ENCODE measurements around the gene PIGH.

Gene PIGH, protein sequence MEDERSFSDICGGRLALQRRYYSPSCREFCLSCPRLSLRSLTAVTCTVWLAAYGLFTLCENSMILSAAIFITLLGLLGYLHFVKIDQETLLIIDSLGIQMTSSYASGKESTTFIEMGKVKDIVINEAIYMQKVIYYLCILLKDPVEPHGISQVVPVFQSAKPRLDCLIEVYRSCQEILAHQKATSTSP

DNA sequence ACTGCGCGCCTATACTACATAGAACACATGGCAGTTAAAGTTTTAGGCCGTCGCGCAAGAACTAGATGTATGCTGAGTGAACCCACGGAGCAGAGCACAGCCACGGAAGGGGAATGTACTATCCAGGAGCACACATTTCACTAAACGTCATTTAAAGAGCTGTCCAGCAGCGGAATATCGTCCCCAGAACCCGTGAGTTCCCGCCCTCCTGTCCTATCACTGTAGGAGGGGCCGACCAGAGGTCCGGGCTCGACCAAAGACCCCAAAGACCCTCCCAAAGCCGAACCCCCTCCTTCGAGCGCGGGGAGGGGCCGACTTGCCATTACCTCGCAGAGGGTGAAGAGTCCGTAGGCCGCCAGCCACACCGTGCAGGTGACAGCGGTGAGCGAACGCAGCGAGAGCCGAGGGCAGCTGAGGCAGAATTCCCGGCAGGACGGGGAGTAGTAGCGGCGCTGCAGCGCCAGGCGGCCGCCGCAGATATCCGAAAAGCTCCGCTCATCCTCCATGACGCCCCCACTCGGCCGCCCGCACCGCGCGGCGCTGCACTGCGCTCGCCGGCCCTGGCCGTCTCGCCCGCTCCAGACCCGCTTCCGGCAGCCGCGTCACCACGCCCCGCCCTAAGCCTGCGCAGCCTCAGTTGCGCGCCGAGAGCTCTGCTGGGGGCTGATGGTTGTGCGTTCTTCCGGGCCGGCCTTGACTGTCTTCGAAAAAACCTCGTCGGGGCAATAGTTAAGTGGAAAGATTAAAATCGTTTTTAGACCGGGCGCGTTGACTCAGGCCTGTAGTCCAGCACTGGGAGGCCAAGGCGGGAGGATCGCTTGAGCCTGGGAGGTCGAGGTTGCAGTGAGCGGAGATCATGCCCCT is at the start of gene PIGH:
TSS of gene PIGH (minus strand) at position 571 of the 864 bp plus-strand sequence. CDS start at position 506, 65 bp downstream.
- Histone ChIP-seq H3K4me1 (ENCODE audit: control insufficient read depth, insufficient read depth, low read length) (peaks cover 9% of the 10 kb centered on the region), H3K36me3 (ENCODE audit: control insufficient read depth, insufficient read depth, low read length) (no peaks in the 10 kb centered on the region), H3K27me3 (ENCODE audit: control insufficient read depth, insufficient read depth, low read length) (no peaks in the 10 kb centered on the region), H3K9me3 (ENCODE audit: control insufficient read depth, low read length) (no peaks in the 10 kb centered on the region), H3K4me3 (ENCODE audit: low read length) (peak within 1 kb of the TSS; percentile 75), H3K9ac (ENCODE audit: low read length) (peak within 1 kb of the TSS; percentile 81)

DNA sequence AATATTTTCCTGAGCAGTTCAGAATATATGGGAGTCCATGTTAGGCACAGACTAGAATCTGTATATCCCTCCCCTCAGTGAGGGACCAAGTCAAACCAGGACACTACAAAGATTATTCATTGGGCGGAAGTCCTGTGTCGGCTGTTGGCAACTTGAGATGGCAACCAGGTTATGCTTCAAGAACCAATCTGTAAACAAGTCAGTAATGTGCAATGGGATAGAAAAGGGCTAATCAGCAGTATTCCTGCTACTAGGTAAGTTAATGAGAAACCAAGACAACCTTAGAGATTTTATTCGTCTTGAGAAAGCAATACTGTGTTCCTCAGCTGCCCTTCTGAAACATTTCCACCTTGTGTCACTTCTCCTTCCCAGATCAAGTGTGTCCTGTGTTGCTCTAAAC is 46.1 kb upstream of the PIGH start:
- no peaks in the 10 kb centered on the region for H3K9me3 ChIP-seq (ENCODE audit: control insufficient read depth, low read length)
- H3K36me3 ChIP-seq (ENCODE audit: control insufficient read depth, insufficient read depth, low read length), result no peaks in the 10 kb centered on the region
- no peak overlapping the region for H3K4me3 ChIP-seq (ENCODE audit: low read length)
- no peak overlapping the region for H3K9ac ChIP-seq (ENCODE audit: low read length)
- no peaks in the 10 kb centered on the region for H3K27me3 ChIP-seq (ENCODE audit: control insufficient read depth, insufficient read depth, low read length)
- no peaks in the 10 kb centered on the region for H3K4me1 ChIP-seq (ENCODE audit: control insufficient read depth, insufficient read depth, low read length)

DNA sequence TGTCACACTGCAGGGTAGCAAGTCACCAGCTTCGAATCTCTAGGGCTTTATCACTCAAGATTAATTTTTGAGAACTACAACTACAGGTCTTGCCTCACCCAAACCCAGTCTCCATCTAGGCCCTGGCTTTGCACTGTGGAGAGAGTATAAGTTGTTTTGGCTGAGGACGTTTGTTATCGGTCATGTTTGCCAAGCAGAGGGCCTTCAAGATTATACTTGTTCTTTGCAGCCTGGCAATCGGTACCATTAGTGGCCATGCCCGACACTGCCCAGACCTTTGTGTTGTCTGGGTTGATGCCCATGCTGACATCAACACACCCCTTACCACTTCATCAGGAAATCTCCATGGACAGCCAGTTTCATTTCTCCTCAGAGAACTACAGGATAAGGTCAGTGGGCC is 45.3 kb upstream of the PIGH start:
- Histone ChIP-seq H3K4me1 (ENCODE audit: control insufficient read depth, insufficient read depth, low read length) (no peaks in the 10 kb centered on the region), H3K36me3 (ENCODE audit: control insufficient read depth, insufficient read depth, low read length) (no peaks in the 10 kb centered on the region), H3K27me3 (ENCODE audit: control insufficient read depth, insufficient read depth, low read length) (no peaks in the 10 kb centered on the region), H3K9me3 (ENCODE audit: control insufficient read depth, low read length) (no peaks in the 10 kb centered on the region), H3K9ac (ENCODE audit: low read length) (no peak overlapping the region), H3K4me3 (ENCODE audit: low read length) (no peak overlapping the region)

DNA sequence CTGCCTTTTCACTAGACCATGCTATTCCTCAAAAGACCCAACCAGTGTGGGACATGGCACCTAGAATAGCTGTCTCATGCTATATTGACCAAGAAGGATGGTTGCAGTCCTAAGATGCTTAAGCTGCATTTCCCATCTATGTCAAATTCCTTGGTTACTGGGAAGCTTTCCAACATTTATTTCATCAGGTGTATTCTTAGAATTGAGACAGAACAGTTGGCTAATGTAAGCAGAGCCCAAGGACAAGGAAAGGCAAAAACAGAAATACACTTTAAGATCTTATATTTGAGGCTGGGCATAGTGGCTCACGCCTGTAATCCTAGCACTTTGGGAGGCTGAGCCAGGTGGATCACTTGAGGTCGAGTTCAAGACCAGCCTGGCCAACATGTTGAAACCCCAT is 44.4 kb upstream of the PIGH start:
- no peaks in the 10 kb centered on the region for H3K9me3 ChIP-seq (ENCODE audit: control insufficient read depth, low read length)
- H3K4me3 ChIP-seq (ENCODE audit: low read length), result no peak overlapping the region
- H3K27me3 ChIP-seq (ENCODE audit: control insufficient read depth, insufficient read depth, low read length), result no peaks in the 10 kb centered on the region
- no peak overlapping the region for H3K9ac ChIP-seq (ENCODE audit: low read length)
- no peaks in the 10 kb centered on the region for H3K4me1 ChIP-seq (ENCODE audit: control insufficient read depth, insufficient read depth, low read length)
- no peaks in the 10 kb centered on the region for H3K36me3 ChIP-seq (ENCODE audit: control insufficient read depth, insufficient read depth, low read length)

DNA sequence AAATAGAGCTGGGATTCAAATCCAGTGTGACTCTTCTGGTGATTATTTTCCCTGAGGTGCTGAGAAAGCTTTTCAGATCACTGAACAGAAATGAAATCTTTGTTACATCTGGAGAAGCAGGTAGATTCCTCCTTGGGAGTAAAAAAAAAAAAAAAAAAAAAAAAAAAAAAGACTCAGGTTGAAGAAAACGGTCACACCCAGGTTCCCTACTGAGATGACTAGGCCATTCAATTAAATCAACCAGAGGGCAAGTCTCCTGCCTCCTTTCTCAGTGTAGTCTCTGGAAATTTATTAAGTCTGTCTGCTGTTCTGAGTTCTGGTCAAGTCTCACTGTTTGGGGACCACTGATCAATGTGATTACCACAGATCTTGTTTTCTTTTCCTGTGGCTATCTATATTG is 43.6 kb upstream of the PIGH start:
- Histone ChIP-seq H3K4me1 (ENCODE audit: control insufficient read depth, insufficient read depth, low read length) (no peaks in the 10 kb centered on the region), H3K4me3 (ENCODE audit: low read length) (no peak overlapping the region), H3K27me3 (ENCODE audit: control insufficient read depth, insufficient read depth, low read length) (no peaks in the 10 kb centered on the region), H3K9me3 (ENCODE audit: control insufficient read depth, low read length) (no peaks in the 10 kb centered on the region), H3K36me3 (ENCODE audit: control insufficient read depth, insufficient read depth, low read length) (no peaks in the 10 kb centered on the region), H3K9ac (ENCODE audit: low read length) (no peak overlapping the region)

DNA sequence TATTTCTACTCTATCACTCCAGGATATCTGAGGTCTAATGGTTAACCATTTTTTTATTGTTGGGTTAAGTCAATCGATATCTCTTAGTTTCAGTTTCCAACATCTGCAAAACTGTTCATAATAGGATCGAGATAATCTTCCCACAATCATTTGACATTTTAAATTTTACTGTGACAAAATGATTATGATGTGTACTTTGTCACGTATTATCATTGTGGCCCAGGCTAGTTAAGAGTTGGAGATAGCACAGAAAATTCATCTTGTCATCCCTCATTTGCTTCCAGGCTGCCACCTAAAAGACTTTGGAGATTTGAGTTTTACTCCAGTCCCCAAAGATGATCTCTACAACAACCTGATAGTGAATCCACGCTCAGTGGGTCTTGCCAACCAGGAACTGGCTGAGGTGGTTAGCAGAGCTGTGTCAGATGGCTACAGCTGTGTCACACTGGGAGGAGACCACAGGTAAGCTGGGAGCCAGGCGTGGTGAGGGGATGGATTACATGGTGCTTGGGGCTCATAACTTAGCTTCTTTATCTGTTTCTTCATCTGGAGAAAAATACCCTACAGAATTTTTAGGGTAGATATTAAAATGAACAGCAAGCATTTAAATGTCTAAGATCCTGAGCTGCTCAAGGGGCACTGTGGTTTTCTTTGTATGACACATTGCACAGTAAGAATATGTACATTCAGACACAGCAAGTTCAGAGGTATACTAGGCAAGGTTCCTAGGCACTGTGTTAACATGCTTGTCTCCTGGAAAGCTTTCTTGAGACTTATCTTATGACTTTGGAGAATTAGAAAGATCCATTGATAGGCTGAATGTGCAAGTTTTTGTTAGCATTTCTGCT is 42.1 kb upstream of the PIGH start:
- Histone ChIP-seq H3K27me3 (ENCODE audit: control insufficient read depth, insufficient read depth, low read length) (no peaks in the 10 kb centered on the region), H3K36me3 (ENCODE audit: control insufficient read depth, insufficient read depth, low read length) (no peaks in the 10 kb centered on the region), H3K9ac (ENCODE audit: low read length) (no peak overlapping the region), H3K4me1 (ENCODE audit: control insufficient read depth, insufficient read depth, low read length) (no peaks in the 10 kb centered on the region), H3K9me3 (ENCODE audit: control insufficient read depth, low read length) (no peaks in the 10 kb centered on the region), H3K4me3 (ENCODE audit: low read length) (no peak overlapping the region)

DNA sequence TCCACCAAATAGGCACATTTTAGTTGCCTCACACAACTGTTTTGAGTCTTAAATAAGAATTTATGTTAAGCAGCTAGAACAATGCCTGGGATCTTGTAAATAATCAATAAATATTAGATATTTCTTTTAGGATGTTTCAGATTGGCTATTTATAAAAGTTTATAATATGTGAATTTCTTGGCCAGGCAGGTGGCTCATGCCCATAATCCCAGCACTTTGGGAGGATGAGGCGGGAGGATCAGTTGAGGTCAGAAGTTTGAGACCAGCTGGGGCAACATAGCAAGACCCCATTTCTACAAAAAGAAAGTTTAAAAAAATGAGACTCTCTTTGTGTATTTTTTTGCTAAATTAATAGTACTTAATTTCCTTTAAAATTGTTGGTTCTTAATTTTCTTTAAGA is 41.4 kb upstream of the PIGH start:
- Histone ChIP-seq H3K4me3 (ENCODE audit: low read length) (no peak overlapping the region), H3K9ac (ENCODE audit: low read length) (no peak overlapping the region), H3K27me3 (ENCODE audit: control insufficient read depth, insufficient read depth, low read length) (no peaks in the 10 kb centered on the region), H3K9me3 (ENCODE audit: control insufficient read depth, low read length) (no peaks in the 10 kb centered on the region), H3K36me3 (ENCODE audit: control insufficient read depth, insufficient read depth, low read length) (no peaks in the 10 kb centered on the region), H3K4me1 (ENCODE audit: control insufficient read depth, insufficient read depth, low read length) (no peaks in the 10 kb centered on the region)

DNA sequence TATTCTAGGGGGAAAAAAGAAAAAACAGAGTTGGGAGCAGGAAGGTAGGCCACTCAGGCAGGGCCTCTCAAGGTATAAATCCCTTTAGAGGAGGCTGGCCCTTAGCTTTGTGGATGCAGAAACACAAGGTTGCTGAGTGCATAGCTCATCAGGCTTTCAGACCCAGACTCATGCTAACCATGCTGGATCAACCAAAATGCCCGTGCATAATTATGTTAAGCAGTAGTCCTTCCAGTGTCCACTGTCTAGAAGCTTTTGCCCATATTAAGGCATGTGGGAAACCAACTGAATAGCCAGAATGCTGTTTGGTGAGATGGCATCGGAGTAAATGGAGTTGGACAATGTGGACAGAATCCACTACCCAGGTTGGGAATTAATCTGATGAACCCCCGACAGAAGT is 38.6 kb upstream of the PIGH start:
- Histone ChIP-seq H3K9ac (ENCODE audit: low read length) (no peak overlapping the region), H3K4me3 (ENCODE audit: low read length) (no peak overlapping the region), H3K36me3 (ENCODE audit: control insufficient read depth, insufficient read depth, low read length) (no peaks in the 10 kb centered on the region), H3K27me3 (ENCODE audit: control insufficient read depth, insufficient read depth, low read length) (peaks cover 4% of the 10 kb centered on the region), H3K9me3 (ENCODE audit: control insufficient read depth, low read length) (no peaks in the 10 kb centered on the region), H3K4me1 (ENCODE audit: control insufficient read depth, insufficient read depth, low read length) (no peaks in the 10 kb centered on the region)

DNA sequence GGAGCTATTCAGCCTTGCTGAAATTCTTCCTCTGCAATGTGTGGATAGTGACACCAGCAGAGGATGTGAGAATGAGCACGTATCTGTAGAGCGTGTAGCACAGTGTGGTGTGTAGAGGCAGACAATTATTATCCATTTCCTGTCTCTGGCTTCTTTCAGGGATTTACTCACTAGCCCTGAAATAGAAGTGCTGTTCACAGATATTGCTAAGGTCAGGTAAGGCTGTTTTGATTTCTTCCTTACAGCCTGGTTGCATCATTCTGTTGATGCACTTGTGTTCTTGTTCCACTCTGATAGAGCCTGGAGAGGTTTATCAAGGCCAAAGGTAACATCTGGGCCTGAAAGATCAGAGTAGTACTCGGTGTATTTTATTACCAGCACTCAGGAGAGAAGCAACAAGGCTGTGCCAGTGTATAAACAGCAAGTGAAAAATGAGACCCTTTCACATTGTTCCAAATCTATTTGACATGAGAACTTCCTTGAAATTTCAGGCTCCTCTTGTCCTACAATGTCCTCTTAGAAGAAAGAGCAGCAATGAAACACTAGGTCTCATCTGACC is 36.4 kb upstream of the PIGH start:
- H3K27me3 ChIP-seq (ENCODE audit: control insufficient read depth, insufficient read depth, low read length), result peaks cover 4% of the 10 kb centered on the region
- no peak overlapping the region for H3K4me3 ChIP-seq (ENCODE audit: low read length)
- no peaks in the 10 kb centered on the region for H3K4me1 ChIP-seq (ENCODE audit: control insufficient read depth, insufficient read depth, low read length)
- H3K9ac ChIP-seq (ENCODE audit: low read length), result no peak overlapping the region
- H3K9me3 ChIP-seq (ENCODE audit: control insufficient read depth, low read length), result no peaks in the 10 kb centered on the region
- no peaks in the 10 kb centered on the region for H3K36me3 ChIP-seq (ENCODE audit: control insufficient read depth, insufficient read depth, low read length)

DNA sequence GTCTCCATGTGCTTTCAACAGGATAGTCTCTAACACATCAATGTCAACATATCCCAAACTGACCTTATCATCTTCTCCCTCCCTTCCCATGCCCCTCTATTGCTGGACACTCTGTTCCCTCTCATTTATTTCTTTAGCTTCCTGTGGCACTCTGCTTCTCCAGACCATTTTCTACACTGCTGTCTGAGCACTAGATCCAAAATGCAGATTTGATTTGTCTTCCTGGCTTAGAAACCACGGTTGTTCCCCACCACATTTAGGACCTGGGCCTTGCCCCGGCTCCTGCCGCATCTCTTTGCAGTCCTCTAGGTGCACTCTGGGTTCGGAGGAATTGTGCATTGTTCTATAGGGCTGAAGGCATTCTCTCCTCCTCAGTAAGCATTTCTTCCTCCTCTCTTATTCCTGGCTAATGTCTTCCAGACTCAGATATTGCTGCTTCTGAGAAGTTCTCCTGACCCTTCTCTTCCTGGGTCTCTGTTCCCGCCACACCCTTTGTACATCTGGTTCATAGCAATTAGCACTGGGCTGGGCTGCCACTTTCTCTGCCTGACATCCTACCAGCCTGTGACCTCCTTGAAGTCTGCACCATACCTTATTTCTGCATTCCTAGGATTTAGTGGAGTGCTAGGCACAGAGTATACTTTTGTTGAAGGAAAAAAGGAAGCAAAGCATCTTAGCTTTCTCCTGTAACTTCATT is 33.5 kb upstream of the PIGH start:
- H3K9ac ChIP-seq (ENCODE audit: low read length), result no peak overlapping the region
- H3K4me3 ChIP-seq (ENCODE audit: low read length), result no peak overlapping the region
- no peaks in the 10 kb centered on the region for H3K4me1 ChIP-seq (ENCODE audit: control insufficient read depth, insufficient read depth, low read length)
- no peaks in the 10 kb centered on the region for H3K9me3 ChIP-seq (ENCODE audit: control insufficient read depth, low read length)
- no peaks in the 10 kb centered on the region for H3K36me3 ChIP-seq (ENCODE audit: control insufficient read depth, insufficient read depth, low read length)
- peaks cover 4% of the 10 kb centered on the region for H3K27me3 ChIP-seq (ENCODE audit: control insufficient read depth, insufficient read depth, low read length)

DNA sequence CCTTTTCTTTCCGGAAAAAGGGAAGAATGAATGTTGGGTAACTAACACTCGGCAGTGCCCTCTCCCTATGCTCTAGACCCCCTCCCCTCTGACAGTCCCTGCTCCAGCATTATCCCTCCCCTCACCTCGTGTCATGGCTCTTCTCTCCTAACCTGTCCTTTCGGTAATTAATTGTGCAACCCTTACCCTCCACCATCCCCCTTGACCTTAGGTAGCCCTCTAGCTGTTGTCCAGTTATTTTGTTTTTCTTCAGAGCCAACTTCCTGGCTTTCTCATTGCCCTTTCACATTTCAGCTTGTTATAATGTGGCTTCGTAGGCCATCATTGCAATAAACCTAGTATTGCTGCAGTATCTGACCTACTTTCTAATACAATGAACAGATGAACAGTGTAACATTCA is 30.9 kb upstream of the PIGH start:
- H3K27me3 ChIP-seq (ENCODE audit: control insufficient read depth, insufficient read depth, low read length), result peaks cover 4% of the 10 kb centered on the region
- H3K4me1 ChIP-seq (ENCODE audit: control insufficient read depth, insufficient read depth, low read length), result no peaks in the 10 kb centered on the region
- H3K9ac ChIP-seq (ENCODE audit: low read length), result no peak overlapping the region
- no peak overlapping the region for H3K4me3 ChIP-seq (ENCODE audit: low read length)
- H3K9me3 ChIP-seq (ENCODE audit: control insufficient read depth, low read length), result no peaks in the 10 kb centered on the region
- no peaks in the 10 kb centered on the region for H3K36me3 ChIP-seq (ENCODE audit: control insufficient read depth, insufficient read depth, low read length)
